ENCODE data around the gene SYS1. TPM values are rescaled to one million over a fixed set of nuclear protein-coding genes. Genes with fewer than 3 reads are reported as not detected.

Gene SYS1
- total RNA-seq, 3 donors from 2014 or later, result 30.8 to 56.3 (median 47.3) TPM

DNA sequence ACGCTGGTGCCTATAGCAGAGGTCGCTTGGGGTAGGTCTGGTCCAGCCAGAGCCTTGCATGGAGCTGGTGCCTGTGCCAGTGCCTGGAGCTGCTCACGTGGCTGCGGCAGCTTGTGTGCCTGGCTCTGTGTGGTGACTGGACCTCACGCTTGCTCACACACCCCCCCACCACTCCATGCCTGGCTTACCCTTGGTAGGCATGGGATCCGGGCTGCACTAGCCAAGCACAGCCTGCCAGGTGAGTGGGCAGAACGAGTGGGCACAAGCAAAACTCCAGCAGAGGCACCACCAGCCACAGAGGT, 32.1 kb downstream of the SYS1 start:
- no peak for DNase-seq (ENCODE audit: low spot score in 2 of 2)
- H3K9me3 ChIP-seq, result no peaks in the 10 kb centered on the region
- H3K4me1 ChIP-seq, result no peaks in the 10 kb centered on the region
- no peak overlapping the region for H3K4me3 ChIP-seq
- no peak overlapping the region for H3K27ac ChIP-seq
- H3K27me3 ChIP-seq, result no peaks in the 10 kb centered on the region
- TF ChIP-seq POLR2A (IDR thresholded peaks at IDR 0.05), result no peak
- TF ChIP-seq, protein P1, sequence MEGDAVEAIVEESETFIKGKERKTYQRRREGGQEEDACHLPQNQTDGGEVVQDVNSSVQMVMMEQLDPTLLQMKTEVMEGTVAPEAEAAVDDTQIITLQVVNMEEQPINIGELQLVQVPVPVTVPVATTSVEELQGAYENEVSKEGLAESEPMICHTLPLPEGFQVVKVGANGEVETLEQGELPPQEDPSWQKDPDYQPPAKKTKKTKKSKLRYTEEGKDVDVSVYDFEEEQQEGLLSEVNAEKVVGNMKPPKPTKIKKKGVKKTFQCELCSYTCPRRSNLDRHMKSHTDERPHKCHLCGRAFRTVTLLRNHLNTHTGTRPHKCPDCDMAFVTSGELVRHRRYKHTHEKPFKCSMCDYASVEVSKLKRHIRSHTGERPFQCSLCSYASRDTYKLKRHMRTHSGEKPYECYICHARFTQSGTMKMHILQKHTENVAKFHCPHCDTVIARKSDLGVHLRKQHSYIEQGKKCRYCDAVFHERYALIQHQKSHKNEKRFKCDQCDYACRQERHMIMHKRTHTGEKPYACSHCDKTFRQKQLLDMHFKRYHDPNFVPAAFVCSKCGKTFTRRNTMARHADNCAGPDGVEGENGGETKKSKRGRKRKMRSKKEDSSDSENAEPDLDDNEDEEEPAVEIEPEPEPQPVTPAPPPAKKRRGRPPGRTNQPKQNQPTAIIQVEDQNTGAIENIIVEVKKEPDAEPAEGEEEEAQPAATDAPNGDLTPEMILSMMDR (IDR thresholded peaks at IDR 0.05), result no peak
- TF ChIP-seq POLR2AphosphoS5 (IDR thresholded peaks at IDR 0.05), result no peak
- H3K36me3 ChIP-seq, result no peaks in the 10 kb centered on the region
- intact Hi-C loops (cut with DNase I; ENCODE audit: low total_unique reads), result no loop called here

DNA sequence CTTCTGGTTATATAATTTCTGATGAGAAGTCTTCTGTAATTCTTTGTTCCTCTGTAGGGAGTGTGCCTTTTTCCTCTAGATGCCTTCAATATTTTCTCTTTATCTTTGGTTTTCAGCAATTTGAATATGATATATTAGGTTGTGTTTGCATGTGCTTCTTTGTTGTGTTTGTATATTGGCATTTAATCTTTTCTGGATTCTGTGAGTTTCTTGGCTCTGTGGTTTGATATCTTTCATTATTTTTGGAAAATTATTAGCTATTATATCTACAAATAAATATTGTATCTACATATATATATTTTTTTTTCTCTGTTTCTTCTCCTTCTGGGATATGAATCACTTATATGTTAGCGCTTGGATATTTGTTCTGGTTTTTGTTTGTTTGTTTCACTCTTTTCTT, 36.1 kb downstream of the SYS1 start:
- no peak for DNase-seq (ENCODE audit: low spot score in 2 of 2)
- H3K4me3 ChIP-seq, result no peak overlapping the region
- no peaks in the 10 kb centered on the region for H3K36me3 ChIP-seq
- intact Hi-C loops (cut with DNase I; ENCODE audit: low total_unique reads), result no loop called here
- TF ChIP-seq, protein P1 (IDR thresholded peaks at IDR 0.05), result no peak
- TF ChIP-seq POLR2A (IDR thresholded peaks at IDR 0.05) (no peak), POLR2AphosphoS5 (IDR thresholded peaks at IDR 0.05) (no peak)
- H3K27me3 ChIP-seq, result no peaks in the 10 kb centered on the region
- no peaks in the 10 kb centered on the region for H3K4me1 ChIP-seq
- H3K27ac ChIP-seq, result no peak overlapping the region
- H3K9me3 ChIP-seq, result peaks cover 8 to 9% of the 10 kb centered on the region in 2 donors

DNA sequence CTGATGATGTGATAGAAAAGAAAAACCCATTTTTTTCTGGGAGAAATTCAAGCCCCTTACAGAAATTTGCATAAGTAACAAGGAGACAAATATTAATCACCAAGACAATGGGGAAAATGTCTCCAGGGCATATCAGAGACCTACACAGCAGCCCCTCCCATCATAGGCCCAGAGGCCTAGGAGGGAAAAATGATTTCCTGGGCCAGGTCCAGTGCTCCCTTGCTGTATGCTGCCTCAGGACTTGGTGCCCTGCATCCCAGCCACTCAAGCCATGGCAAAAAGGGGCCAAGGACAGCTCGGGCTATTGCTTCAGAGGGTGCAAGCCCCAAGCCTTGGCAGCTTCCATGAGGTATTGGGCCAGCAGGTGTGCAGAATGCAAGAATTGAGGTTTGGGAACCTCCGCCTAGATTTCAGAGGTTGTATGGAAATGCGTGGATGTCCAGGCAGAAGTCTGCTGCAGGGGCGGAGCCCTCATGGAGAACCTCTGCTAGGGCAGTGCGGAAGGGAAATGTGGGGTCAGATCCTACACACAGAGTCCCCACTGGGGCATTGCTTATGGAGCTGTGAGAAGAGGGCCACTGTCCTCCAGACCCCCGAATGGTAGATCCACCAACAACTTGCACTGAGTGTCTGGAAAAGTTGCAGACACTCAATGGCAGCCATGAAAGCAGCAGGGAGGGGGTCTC, 37.5 kb downstream of the SYS1 start:
- TF ChIP-seq, protein P1 (IDR thresholded peaks at IDR 0.05), result no peak
- TF ChIP-seq POLR2A (IDR thresholded peaks at IDR 0.05) (no peak), POLR2AphosphoS5 (IDR thresholded peaks at IDR 0.05) (no peak)
- Histone ChIP-seq H3K9me3 (peaks cover 8 to 9% of the 10 kb centered on the region in 2 donors), H3K27ac (no peak overlapping the region), H3K27me3 (no peaks in the 10 kb centered on the region), H3K36me3 (no peaks in the 10 kb centered on the region), H3K4me1 (no peaks in the 10 kb centered on the region), H3K4me3 (no peak overlapping the region)
- DNase-seq (ENCODE audit: low spot score in 2 of 2), result no peak
- intact Hi-C loops (cut with DNase I; ENCODE audit: low total_unique reads), result no loop called here

GRCh38 chr20:45402946-45403345, 40.0 kb downstream of the SYS1 start:
- Histone ChIP-seq H3K4me3 (no peak overlapping the region), H3K4me1 (no peaks in the 10 kb centered on the region), H3K36me3 (no peaks in the 10 kb centered on the region), H3K27me3 (no peaks in the 10 kb centered on the region), H3K9me3 (peaks cover 8 to 9% of the 10 kb centered on the region in 2 donors), H3K27ac (no peak overlapping the region)
- no peak for DNase-seq (ENCODE audit: low spot score in 2 of 2)
- intact Hi-C loops (cut with DNase I; ENCODE audit: low total_unique reads), result no loop called here
- TF ChIP-seq POLR2AphosphoS5 (IDR thresholded peaks at IDR 0.05) (no peak), POLR2A (IDR thresholded peaks at IDR 0.05) (no peak)
- TF ChIP-seq, protein P1 (IDR thresholded peaks at IDR 0.05), result no peak

DNA sequence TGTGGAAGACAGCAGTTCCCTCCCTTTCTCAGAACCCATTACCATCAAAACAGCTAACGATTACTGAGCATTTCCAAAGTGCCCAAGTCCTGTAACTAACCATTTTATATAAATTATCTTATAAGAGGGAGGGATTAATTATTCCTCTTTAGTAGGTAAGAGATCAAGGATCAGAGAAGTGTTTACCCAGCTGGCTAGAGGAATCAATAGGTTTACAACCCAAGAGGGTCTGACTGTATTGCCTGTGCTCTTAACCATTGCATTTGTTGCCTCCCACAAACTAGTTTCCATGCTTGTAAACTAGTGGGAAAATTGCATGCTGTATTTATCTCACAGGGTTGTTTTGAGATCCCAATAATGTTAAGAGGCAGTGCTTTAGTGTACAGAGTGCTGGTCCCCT, 41.5 kb downstream of the SYS1 start:
- no peak for DNase-seq (ENCODE audit: low spot score in 2 of 2)

More for the DNA sequence above, 41.5 kb downstream of the SYS1 start:
- Histone ChIP-seq H3K4me1 (no peaks in the 10 kb centered on the region), H3K9me3 (peaks cover 8 to 9% of the 10 kb centered on the region in 2 donors), H3K27me3 (no peaks in the 10 kb centered on the region), H3K27ac (no peak overlapping the region), H3K36me3 (no peaks in the 10 kb centered on the region), H3K4me3 (no peak overlapping the region)
- TF ChIP-seq POLR2A (IDR thresholded peaks at IDR 0.05), result no peak
- no peak for TF ChIP-seq POLR2AphosphoS5 (IDR thresholded peaks at IDR 0.05)
- TF ChIP-seq, protein P1 (IDR thresholded peaks at IDR 0.05), result no peak
- intact Hi-C loops (cut with DNase I; ENCODE audit: low total_unique reads), result no loop called here

Measured in breast epithelium (tissue), 4 donors.